Muscle layer of colon (tissue), 2 donors: Measurements from ENCODE around the gene VANGL2.

Source experiments
- H3K27ac ChIP-seq: one replicate; pipeline ENCODE4 v1.7.0; 2013; ENCODE audit warnings: low read depth, mild to moderate bottlenecking, low read length, moderate library complexity
- H3K27me3 ChIP-seq, 2 donors: one replicate each; pipeline ENCODE4 v1.7.0; 2013; ENCODE audit warnings: low read length in 2 of 2, mild to moderate bottlenecking in 2 of 2; ENCODE audit not compliant: insufficient read depth in 2 of 2, control insufficient read depth in 1 of 2
- H3K36me3 ChIP-seq: one replicate; pipeline ENCODE4 v1.7.0; 2013; ENCODE audit warnings: mild to moderate bottlenecking, low read length; ENCODE audit not compliant: insufficient read depth
- H3K4me1 ChIP-seq: one replicate; pipeline ENCODE4 v1.7.0; 2013; ENCODE audit warnings: mild to moderate bottlenecking, low read length; ENCODE audit not compliant: insufficient read depth
- H3K4me3 ChIP-seq, 2 donors: one replicate each; pipeline ENCODE4 v1.7.0; 2013; ENCODE audit warnings: low read length in 2 of 2, low read depth in 1 of 2, mild to moderate bottlenecking in 1 of 2, moderate library complexity in 1 of 2
- H3K9ac ChIP-seq: one replicate; pipeline ENCODE4 v1.7.0; 2013; ENCODE audit warnings: low read length
- H3K9me3 ChIP-seq: one replicate; pipeline ENCODE4 v1.7.0; 2013; ENCODE audit warnings: mild to moderate bottlenecking, low read length
- donor health status: abdominal sarcoma.
- donor health status: Adenocarcinoma of cecum.

Gene VANGL2

DNA sequence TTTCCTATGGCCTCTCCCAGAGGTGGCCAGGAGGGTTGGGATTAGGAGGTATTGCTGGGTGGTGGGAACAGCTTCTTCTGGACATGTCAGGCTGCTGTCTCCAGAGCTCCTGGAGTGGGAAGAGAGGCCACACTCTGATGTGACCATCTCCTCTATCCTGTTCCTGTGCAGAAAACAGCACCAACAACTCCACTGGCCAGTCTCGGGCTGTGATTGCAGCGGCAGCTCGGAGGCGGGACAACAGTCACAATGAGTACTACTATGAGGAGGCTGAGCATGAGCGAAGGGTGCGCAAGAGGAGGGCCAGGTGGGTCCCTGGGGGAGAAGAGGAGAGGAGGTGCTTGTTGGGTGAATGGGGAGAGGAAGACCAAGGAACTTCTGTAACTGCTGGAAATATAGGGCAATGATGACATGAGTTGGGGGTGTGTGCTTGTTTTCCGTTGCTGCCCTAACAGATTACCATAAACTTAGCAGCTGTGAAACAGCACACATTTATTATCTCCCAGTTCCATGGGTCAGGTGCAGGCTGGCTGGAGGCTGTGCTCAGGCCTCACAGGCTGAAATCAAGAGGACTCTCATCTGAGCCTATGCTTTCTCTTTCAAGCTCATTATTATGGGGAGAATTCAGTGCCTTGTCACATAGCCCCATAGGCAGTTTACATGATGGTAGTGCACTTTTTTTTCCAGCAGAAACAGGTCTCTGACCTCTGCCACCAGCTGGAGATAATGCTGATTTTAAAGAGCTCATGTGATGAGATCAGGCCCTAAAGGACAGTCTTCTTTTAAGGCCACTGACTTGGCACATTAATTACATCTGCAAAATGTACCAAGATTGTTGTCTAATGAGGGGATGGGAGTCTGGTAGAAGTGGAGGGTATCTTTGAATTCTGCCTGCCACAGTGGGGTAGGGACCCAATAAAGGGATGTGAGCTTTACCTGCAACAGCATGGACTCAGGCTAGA is 20.8 kb downstream of the VANGL2 start:
- Histone ChIP-seq H3K9ac (no peak overlapping the region), H3K27me3 (no peaks in the 10 kb centered on the region), H3K36me3 (peaks cover 11% of the 10 kb centered on the region), H3K27ac (no peak overlapping the region), H3K4me1 (no peaks in the 10 kb centered on the region), H3K4me3 (no peak overlapping the region), H3K9me3 (no peaks in the 10 kb centered on the region)

DNA sequence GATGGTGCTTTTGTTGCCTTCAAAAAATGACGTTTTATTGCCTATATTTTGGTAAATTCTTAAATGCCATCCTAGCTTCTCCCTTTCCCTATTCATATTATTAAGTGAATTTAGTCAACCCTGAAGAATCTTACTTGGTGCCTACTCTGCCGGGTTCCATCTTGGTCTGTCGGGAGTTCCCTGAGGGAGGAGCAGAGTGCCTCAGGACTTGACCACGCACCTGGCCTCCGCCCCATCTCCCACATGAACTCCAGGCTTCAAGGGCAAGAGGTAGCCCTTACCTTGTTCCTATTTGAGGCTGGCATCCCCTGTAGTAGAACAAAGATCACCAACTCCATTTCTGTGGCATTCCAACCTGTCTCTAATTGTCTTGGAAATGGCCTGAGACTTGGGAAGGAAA is 21.5 kb downstream of the VANGL2 start:
- H3K36me3 ChIP-seq: peaks cover 11% of the 10 kb centered on the region
- no peaks in the 10 kb centered on the region for H3K4me1 ChIP-seq
- H3K27me3 ChIP-seq: no peaks in the 10 kb centered on the region
- no peak overlapping the region for H3K4me3 ChIP-seq
- no peak overlapping the region for H3K27ac ChIP-seq
- no peak overlapping the region for H3K9ac ChIP-seq
- no peaks in the 10 kb centered on the region for H3K9me3 ChIP-seq

DNA sequence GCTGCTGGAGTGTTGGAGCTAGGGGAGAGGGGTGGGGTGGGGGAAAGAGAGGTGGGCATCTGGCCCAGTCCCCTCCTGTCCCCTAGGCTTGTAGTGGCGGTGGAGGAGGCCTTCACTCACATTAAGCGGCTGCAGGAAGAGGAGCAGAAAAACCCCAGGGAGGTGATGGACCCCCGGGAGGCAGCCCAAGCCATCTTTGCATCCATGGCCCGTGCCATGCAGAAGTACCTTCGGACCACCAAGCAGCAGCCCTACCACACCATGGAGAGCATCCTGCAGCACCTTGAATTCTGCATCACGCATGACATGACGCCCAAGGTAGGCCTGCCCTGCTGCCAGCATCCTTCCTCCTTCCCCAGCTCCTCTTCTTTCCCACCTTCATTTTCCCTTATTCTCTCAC is 23.6 kb downstream of the VANGL2 start:
- no peak overlapping the region for H3K4me3 ChIP-seq
- H3K9ac ChIP-seq: no peak overlapping the region
- H3K9me3 ChIP-seq: no peaks in the 10 kb centered on the region
- no peaks in the 10 kb centered on the region for H3K27me3 ChIP-seq
- peaks cover 11% of the 10 kb centered on the region for H3K36me3 ChIP-seq
- H3K27ac ChIP-seq: no peak overlapping the region
- no peaks in the 10 kb centered on the region for H3K4me1 ChIP-seq

DNA sequence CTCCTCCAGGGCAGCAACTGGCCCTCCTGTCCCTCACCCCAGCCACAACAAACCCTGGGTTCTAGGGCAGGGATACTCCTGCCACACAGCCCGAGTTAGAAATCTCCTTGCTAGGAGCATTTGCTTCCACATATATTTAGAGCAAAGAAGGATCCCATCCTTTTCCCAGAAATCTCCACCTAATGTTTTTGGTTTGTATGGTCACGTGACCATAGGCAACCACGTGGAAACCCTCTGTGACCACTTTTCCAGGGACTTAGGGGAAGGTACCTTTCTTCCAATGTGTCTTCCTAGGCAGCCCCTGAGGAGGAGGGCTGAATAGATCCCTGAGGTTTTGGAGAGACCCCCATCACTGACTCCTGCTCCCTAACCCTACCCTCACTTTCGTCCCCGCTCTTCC is 25.5 kb downstream of the VANGL2 start:
- Histone ChIP-seq H3K4me1 (no peaks in the 10 kb centered on the region), H3K36me3 (peaks cover 11% of the 10 kb centered on the region), H3K27me3 (no peaks in the 10 kb centered on the region), H3K27ac (no peak overlapping the region), H3K9ac (no peak overlapping the region), H3K4me3 (no peak overlapping the region), H3K9me3 (no peaks in the 10 kb centered on the region)

DNA sequence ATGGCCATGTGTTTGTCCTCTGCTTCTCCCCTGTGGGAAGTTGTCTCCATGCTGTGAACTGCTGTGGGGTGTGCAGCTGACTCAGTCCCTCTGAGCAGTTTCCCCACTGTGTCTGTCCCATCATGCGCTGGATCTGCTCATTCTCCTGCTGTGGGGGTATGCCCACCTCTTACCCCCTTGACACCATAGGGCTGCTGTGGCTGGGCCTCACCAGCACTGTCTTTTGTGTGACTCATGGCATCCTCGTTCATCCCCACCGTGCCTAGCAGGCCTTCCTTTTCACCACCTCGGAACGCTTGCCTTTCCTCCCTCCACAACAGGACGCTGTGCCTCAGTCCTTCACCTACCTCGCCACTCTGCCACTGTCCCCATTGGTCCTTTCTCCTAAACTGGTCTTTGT is 27.3 kb downstream of the VANGL2 start:
- no peak overlapping the region for H3K4me3 ChIP-seq
- peaks cover 11% of the 10 kb centered on the region for H3K36me3 ChIP-seq
- H3K4me1 ChIP-seq: no peaks in the 10 kb centered on the region
- H3K27ac ChIP-seq: no peak overlapping the region
- H3K9ac ChIP-seq: no peak overlapping the region
- no peaks in the 10 kb centered on the region for H3K27me3 ChIP-seq
- H3K9me3 ChIP-seq: no peaks in the 10 kb centered on the region

DNA sequence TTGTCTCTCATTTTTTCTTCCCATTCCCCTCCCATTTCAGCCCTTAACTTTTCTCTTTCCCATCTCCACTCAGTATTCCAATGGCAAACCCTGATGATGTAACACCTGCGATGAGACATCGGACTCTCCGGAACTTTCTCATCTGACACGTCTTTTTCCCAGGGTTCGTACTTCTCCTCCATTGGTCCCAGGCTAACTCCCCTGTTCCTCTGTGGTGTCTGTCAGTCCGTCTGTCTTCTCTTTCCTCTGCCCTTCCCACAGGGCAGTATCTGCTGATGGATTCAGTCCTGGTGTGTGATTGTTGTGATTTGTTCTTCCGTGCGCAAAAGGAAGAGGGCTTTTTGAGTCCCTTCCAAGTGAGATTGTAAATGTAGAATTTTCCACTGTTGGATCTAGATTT is 27.7 kb downstream of the VANGL2 start:
- Histone ChIP-seq H3K9ac (no peak overlapping the region), H3K36me3 (peaks cover 11% of the 10 kb centered on the region), H3K9me3 (no peaks in the 10 kb centered on the region), H3K27ac (no peak overlapping the region), H3K4me1 (no peaks in the 10 kb centered on the region), H3K4me3 (no peak overlapping the region), H3K27me3 (no peaks in the 10 kb centered on the region)

DNA sequence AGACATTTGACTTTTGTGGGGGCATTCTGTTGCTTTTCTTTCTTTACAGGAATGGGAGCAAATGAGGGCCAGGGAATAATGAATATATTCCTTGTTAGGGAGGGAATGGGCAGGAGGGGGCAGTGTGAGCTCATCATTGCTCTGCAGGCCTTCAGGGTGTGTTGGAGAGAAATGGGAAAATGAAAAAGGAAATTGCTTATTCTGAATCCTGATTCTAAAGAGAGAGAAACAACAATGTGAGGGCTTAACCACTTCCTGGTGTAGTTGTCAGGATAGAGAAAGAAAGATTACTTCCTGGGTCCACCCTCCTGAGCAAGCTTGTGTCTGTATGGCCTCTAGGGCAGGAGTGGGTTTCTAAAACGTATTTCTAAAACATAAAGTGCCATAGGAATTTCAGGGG is 28.3 kb downstream of the VANGL2 start:
- no peak overlapping the region for H3K27ac ChIP-seq
- peaks cover 11% of the 10 kb centered on the region for H3K36me3 ChIP-seq
- no peaks in the 10 kb centered on the region for H3K9me3 ChIP-seq
- H3K4me3 ChIP-seq: no peak overlapping the region
- no peaks in the 10 kb centered on the region for H3K4me1 ChIP-seq
- H3K9ac ChIP-seq: no peak overlapping the region
- no peaks in the 10 kb centered on the region for H3K27me3 ChIP-seq

DNA sequence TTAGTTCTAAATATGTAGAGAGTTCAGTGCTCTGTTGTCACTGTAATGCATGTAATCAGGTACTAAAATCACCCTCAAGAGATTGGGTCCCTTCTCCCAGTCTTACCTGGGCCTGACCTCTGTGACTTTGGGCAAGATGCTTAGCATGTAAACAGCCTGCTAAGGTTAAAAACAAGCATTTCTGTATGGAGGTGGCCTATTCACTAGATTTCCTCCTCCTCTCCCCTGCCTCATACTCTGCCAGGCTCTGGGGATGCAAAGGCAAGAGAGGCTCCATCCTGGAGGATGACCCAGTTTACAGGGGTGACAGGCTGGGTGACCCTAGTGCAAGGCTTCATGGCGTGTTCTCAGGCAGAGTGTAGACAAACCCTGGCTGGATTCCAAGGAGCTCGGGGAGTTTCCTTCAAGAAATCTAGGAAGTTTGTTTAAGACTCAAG is 28.8 kb downstream of the VANGL2 start:
- H3K27me3 ChIP-seq: no peaks in the 10 kb centered on the region

DNA sequence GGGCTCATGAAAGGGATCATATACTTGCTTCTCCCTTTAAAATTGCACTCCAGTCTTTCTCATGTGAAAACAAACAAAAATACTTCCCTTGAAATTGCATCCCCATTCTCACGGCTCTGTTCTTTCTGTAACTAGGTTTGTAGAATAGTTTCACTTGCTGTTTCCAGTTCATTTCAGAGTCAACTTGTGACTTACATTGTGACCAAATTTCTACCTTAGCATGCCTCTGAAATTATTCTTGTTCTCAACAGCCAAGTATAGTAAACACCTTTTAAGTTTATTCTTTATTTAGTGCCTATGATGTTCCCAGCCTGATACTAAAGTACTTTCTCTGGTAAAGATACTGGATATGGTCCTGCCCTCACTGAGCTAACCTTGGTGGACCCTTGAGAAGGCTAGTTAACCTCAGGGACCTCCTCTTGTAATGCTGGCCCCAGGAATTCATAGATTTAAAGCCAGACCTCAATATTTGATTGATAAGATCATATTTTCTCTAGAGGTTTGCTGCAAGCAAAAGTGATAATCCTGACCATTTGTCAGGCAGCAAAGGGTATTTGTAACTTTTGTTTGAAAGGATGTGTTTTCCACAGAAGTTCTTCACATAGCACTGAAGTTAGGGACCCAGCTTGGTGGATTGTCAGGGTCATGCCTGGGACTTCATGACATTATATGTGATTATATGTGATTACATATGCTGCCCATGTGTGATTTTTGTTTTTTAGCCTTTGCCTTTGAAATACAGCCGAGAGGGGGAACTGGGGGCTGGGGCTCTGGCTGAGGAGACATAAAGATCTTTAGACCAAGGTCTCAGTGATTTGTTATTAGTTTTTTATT is 29.6 kb downstream of the VANGL2 start:
- Histone ChIP-seq H3K27me3 (no peaks in the 10 kb centered on the region), H3K4me3 (no peak overlapping the region), H3K27ac (no peak overlapping the region), H3K4me1 (no peaks in the 10 kb centered on the region), H3K9me3 (no peaks in the 10 kb centered on the region), H3K9ac (no peak overlapping the region), H3K36me3 (peaks cover 4% of the 10 kb centered on the region)

More for the DNA sequence above, 28.8 kb downstream of the VANGL2 start:
- H3K9me3 ChIP-seq: no peaks in the 10 kb centered on the region
- H3K27ac ChIP-seq: no peak overlapping the region
- H3K4me1 ChIP-seq: no peaks in the 10 kb centered on the region
- no peak overlapping the region for H3K4me3 ChIP-seq
- no peak overlapping the region for H3K9ac ChIP-seq
- peaks cover 11% of the 10 kb centered on the region for H3K36me3 ChIP-seq

DNA sequence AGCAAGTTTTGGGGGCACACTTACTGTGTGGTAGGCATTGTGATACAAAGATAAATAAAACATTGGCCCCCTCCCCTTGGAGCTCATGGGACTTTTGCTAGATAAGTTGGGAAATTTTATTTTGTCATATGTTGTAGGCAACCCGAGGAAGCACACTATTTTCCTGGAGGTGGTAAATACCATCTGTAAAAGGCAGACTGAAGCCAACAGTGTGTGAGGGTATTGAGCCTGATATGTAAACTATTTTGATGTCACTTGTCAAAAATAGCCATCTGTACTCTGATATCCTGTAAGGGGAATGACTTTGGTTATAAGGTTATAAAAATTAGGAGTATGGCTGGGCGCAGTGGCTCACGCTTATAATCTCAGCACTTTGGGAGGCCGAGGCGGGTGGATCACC is 30.6 kb downstream of the VANGL2 start:
- H3K9me3 ChIP-seq: no peaks in the 10 kb centered on the region
- no peaks in the 10 kb centered on the region for H3K36me3 ChIP-seq
- H3K9ac ChIP-seq: no peak overlapping the region
- H3K27ac ChIP-seq: no peak overlapping the region
- no peaks in the 10 kb centered on the region for H3K4me1 ChIP-seq
- H3K27me3 ChIP-seq: no peaks in the 10 kb centered on the region
- no peak overlapping the region for H3K4me3 ChIP-seq

DNA sequence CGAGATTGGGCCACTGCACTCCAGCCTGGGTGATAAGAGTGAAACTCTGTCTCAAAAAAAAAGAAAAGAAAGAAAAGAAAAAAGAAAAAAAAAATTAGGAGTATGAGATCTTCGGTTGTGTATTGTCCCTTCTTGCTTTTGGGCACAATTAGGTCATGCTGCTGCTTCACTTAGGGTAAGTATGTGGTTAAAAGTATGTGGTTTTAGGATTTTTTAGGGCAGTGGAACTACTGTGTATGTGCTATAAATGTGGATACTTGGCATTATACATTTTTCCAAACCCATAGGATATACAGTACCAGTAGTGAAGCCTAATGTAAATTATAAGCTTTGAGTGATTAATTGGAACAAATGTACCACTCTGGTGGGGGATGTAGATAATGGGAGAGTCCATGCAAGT is 31.2 kb downstream of the VANGL2 start:
- Histone ChIP-seq H3K27ac (no peak overlapping the region), H3K9me3 (no peaks in the 10 kb centered on the region), H3K4me1 (no peaks in the 10 kb centered on the region), H3K4me3 (no peak overlapping the region), H3K36me3 (no peaks in the 10 kb centered on the region), H3K27me3 (no peaks in the 10 kb centered on the region), H3K9ac (no peak overlapping the region)
